ENCODE results near the gene TMPRSS15.

DNA sequence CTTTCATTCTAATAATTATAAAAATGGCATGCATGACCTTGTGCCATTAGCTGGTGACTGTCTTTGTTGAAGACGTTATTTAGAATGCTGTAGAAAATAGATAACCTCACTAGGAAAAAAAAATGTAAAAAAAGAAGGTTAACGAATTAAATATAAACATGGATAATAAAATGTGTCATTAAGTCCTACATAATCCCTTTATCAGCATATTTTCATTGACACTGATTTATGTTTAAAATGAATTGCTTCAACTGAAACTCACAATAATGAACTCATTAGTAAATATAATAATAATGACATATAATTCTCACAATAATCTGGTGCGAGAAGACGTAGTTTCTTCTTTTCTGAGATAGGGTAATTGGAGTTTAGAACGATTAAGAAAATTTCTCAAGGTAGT is 4.7 kb downstream of the TMPRSS15 start:
- TF ChIP-seq, protein P1, sequence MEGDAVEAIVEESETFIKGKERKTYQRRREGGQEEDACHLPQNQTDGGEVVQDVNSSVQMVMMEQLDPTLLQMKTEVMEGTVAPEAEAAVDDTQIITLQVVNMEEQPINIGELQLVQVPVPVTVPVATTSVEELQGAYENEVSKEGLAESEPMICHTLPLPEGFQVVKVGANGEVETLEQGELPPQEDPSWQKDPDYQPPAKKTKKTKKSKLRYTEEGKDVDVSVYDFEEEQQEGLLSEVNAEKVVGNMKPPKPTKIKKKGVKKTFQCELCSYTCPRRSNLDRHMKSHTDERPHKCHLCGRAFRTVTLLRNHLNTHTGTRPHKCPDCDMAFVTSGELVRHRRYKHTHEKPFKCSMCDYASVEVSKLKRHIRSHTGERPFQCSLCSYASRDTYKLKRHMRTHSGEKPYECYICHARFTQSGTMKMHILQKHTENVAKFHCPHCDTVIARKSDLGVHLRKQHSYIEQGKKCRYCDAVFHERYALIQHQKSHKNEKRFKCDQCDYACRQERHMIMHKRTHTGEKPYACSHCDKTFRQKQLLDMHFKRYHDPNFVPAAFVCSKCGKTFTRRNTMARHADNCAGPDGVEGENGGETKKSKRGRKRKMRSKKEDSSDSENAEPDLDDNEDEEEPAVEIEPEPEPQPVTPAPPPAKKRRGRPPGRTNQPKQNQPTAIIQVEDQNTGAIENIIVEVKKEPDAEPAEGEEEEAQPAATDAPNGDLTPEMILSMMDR (IDR thresholded peaks at IDR 0.05) = no peak
- no peak for TF ChIP-seq EZH2 (IDR thresholded peaks at IDR 0.05)
